GM18951 (cell line): Measurements from ENCODE around the gene SLC9C1.

Source experiments
- POLR2A ChIP-seq: IDR thresholded peaks from 4 replicates; pipeline ENCODE4 v1.6.1; 2011; ENCODE audit warnings: mild to moderate bottlenecking; ENCODE audit not compliant: insufficient read length, insufficient read depth; ENCODE audit errors: extremely low read depth
- in situ Hi-C: fragments of 300-500 bp; cut with MboI; formaldehyde crosslinking; loops from one replicate; pipeline ENCODE4 v1.12.0; 2022; ENCODE audit warnings: low sequenced_read_pairs, mixed read lengths, inconsistent platforms; ENCODE audit not compliant: unreplicated experiment

SLC9C1 gene

DNA sequence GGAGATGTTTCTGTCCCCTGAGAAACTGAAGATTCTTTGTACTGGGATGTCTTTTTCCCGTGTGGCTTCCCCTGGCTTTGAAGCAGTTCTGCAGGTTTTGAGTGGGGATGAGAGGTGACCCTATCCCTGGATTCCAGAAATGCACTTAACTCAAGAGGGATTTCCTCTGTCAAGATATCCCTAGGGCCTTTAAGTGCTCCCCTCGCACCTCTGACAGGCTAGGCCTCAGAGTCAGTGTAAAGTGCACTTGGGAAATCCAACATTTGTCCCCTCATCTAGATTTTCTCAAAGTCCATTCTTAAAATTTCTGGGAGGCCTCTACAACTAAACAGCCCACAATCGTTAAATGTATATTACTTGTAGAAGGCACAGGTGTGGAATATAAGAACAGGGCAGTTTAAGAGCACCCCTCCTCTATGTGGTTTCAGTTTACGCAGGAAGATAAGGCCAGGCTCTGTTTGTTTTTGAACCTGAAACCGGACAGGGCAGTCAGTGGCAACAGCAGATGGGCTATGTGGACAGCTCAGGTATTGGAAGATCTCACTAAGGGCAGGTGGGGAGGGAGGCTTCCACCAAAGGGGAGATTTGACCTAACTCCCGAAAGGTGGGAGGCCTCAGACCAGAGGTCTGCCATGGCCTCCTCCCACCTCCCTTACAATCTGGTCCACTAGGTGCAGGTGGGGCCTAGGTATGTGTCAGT is 203.0 kb downstream of the SLC9C1 start:
- no peak for TF ChIP-seq POLR2A
- in situ Hi-C loops = no loop called here
